Fibroblast of the aortic adventitia (primary cell): ENCODE measurements around the gene IL17F. TPM values are rescaled to one million over a fixed set of nuclear protein-coding genes. Genes with fewer than 3 reads are reported as not detected.

ENCODE experiments used
- DNase-seq: peaks from one replicate; pipeline ENCODE4 v3.0.0-alpha.2; 2010; ENCODE audit warnings: low read depth
- H3K4me3 ChIP-seq: 2 replicates; pipeline ENCODE4 v1.5.1; 2011; ENCODE audit warnings: low read depth, mild to moderate bottlenecking, control low read depth, low read length, moderate library complexity
- CTCF ChIP-seq: IDR thresholded peaks from 2 replicates; pipeline ENCODE4 v1.5.1; 2011; ENCODE audit warnings: mild to moderate bottlenecking, low read length, control low read depth, inconsistent platforms; ENCODE audit not compliant: insufficient read depth
- total RNA-seq: library from RNA; depleted of rRNA; stranded (reverse); fragments of >200 nt; gene quantifications from 2 replicates; pipeline ENCODE4 v1.2.3, GENCODE V29; 2012; ENCODE audit warnings: low replicate concordance

The IL17F gene
- total RNA-seq, 1 donor: not detected

GRCh38 chr6:52284460-52285176 lies 40.3 kb upstream of the IL17F start, which contains the start of gene MCM3:
Gene MCM3, minus strand, starts transcription at chr6:52284742. Its CDS starts 68 bp downstream, at chr6:52284674.
- H3K4me3 ChIP-seq: peak within 1 kb of the TSS; percentile 82
- peak; percentile 99 for DNase-seq
- TF ChIP-seq CTCF: peak; percentile 28

GRCh38 chr6:52284131-52284459 lies 39.8 kb upstream of the IL17F start:
- no peak for TF ChIP-seq CTCF
- H3K4me3 ChIP-seq: peak overlapping the region; percentile 82
- DNase-seq: no peak

GRCh38 chr6:52283111-52283510 lies 38.8 kb upstream of the IL17F start:
- no peak for DNase-seq
- H3K4me3 ChIP-seq: peak overlapping the region; percentile 19
- no peak for TF ChIP-seq CTCF

GRCh38 chr6:52276130-52276529 lies 31.8 kb upstream of the IL17F start:
- no peak for DNase-seq
- no peak overlapping the region for H3K4me3 ChIP-seq
- TF ChIP-seq CTCF: no peak

GRCh38 chr6:52271852-52272460 lies 27.7 kb upstream of the IL17F start:
- TF ChIP-seq CTCF: no peak
- H3K4me3 ChIP-seq: no peak overlapping the region
- DNase-seq: no peak

- DNase-seq: peak; percentile 73
- peak; percentile 97 for TF ChIP-seq CTCF
- H3K4me3 ChIP-seq: no peak overlapping the region
Observed at GRCh38 chr6:52263709-52264540, 19.6 kb upstream of the IL17F start.
